ENCODE measurements around the gene ACO2. TPM values are rescaled to one million over a fixed set of nuclear protein-coding genes. Genes with fewer than 3 reads are reported as not detected.
A peak's percentile ranks its signal among the peaks of the same experiment; 100 is the strongest.

Gene ACO2
- total and polyA plus RNA-seq, 2 of the 13 experiments (the other 11 are each of a cell fraction or from before 2014, with no cell fraction given): 19.2 to 45.6 TPM

- TF ChIP-seq ARID5B (CRISPR knock-in tag; IDR thresholded peaks at IDR 0.05): peak; percentile 64
- TF ChIP-seq ZFP1 (CRISPR knock-in tag; IDR thresholded peaks at IDR 0.05): no peak
- TF ChIP-seq TFDP1 (CRISPR knock-in tag; IDR thresholded peaks at IDR 0.05; ENCODE audit: borderline replicate concordance): peak; percentile 91
- TF ChIP-seq ZNF17 (CRISPR knock-in tag; IDR thresholded peaks at IDR 0.05): peak; percentile 37; the same call in 1 of the 2 replicates
- peak; percentile 84; the same call in 1 of the 2 replicates for TF ChIP-seq GZF1 (CRISPR knock-in tag; IDR thresholded peaks at IDR 0.05)
- peak; percentile 94 for TF ChIP-seq KAT8 (CRISPR knock-in tag; IDR thresholded peaks at IDR 0.05)
- 0 out of 2 replicates have a peak, but pooled peaks have one; percentile 51 for TF ChIP-seq ZNF597 (CRISPR knock-in tag; IDR thresholded peaks at IDR 0.05)
- no peak; the same call in 1 of the 2 replicates for TF ChIP-seq PREB (CRISPR knock-in tag; IDR thresholded peaks at IDR 0.05)
- TF ChIP-seq ZNF432 (CRISPR knock-in tag; IDR thresholded peaks at IDR 0.05; ENCODE audit: borderline replicate concordance): no peak; the same call in 1 of the 2 replicates
- no peak; the same call in 1 of the 2 replicates for TF ChIP-seq NCOR1 (IDR thresholded peaks at IDR 0.05; ENCODE audit: borderline replicate concordance, low read length)
- TF ChIP-seq ERF (CRISPR knock-in tag; IDR thresholded peaks at IDR 0.05): peak; percentile 99
- TF ChIP-seq FIP1L1 (IDR thresholded peaks at IDR 0.05; ENCODE audit: borderline replicate concordance, insufficient read depth, low read depth, low read length): peak; percentile 91
- peak; percentile 88 for TF ChIP-seq ZNF800 (CRISPR knock-in tag; IDR thresholded peaks at IDR 0.05)
- no peak for TF ChIP-seq BCLAF1 (IDR thresholded peaks at IDR 0.05)
- peak; percentile 84 for TF ChIP-seq JUNB (CRISPR knock-in tag; IDR thresholded peaks at IDR 0.05; ENCODE audit: borderline replicate concordance)
- peak; percentile 86 for TF ChIP-seq ZNF563 (CRISPR knock-in tag; IDR thresholded peaks at IDR 0.05)
Observed at GRCh38 chr22:41446639-41447434, 22.1 kb upstream of the ACO2 start, which contains the start of gene TOB2 (continued).

Measured in HepG2 (cell line).